H1 (cell line): ENCODE data around the gene ITGB8. TPM values are rescaled to one million over a fixed set of nuclear protein-coding genes. Genes with fewer than 3 reads are reported as not detected.

Source experiments
- BRCA1 ChIP-seq: IDR thresholded peaks from 2 replicates; pipeline ENCODE4 v1.6.1; 2012; ENCODE audit warnings: low read depth, low read length, improper control_type of control experiment
- CTCF ChIP-seq, 3 experiments: IDR thresholded peaks; 1 replicate in 2 of 3; 2 replicates in 1 of 3; pipeline versions ENCODE4 v1.5.1 to v1.6.1; 2011; ENCODE audit warnings: low read length in 3 of 3, mild to moderate bottlenecking in 3 of 3, inconsistent platforms in 2 of 3, low read depth in 1 of 3, moderate library complexity in 1 of 3; ENCODE audit not compliant: insufficient read depth in 1 of 3; ENCODE audit errors: control extremely low read depth in 1 of 3
- RFX5 ChIP-seq: IDR thresholded peaks from 2 replicates; pipeline ENCODE4 v1.6.1; 2011; ENCODE audit warnings: low read depth, low read length, improper control_type of control experiment, borderline replicate concordance
- SRF ChIP-seq: IDR thresholded peaks from 2 replicates; pipeline ENCODE4 v1.6.1; 2011; ENCODE audit warnings: mild to moderate bottlenecking, low read depth, low read length, moderate library complexity
- polyA plus RNA-seq, 7 experiments: library from polyadenylated mRNA; depleted of rRNA in 3 of 7; stranded (reverse) in 5 of 7; unstranded in 2 of 7; fragments of >200 nt in 5 of 7; fragments of 200-250 nt in 2 of 7; gene quantifications; 1 replicate in 5 of 7; 2 replicates in 1 of 7; 4 replicates in 1 of 7; pipeline versions ENCODE4 v1.2.1 to v1.2.3, GENCODE V29; 2011 to 2013; ENCODE audit warnings: missing spikeins in 2 of 7, mixed read lengths in 2 of 7
- total RNA-seq: library from RNA; stranded (reverse); fragmentation: NEBNext Ultra II Directional; extraction: Animal tissue kit (Norgen Biotek cat#: 25700); gene quantifications from 2 replicates; pipeline ENCODE4 v1.2.1, GENCODE V29; 2021

ITGB8 gene
- total and polyA plus RNA-seq, 2 of the 8 experiments (the other 6 are each of a cell fraction or from before 2014, with no cell fraction given) = 1.2 to 3.6 TPM

- TF ChIP-seq CTCF (IDR thresholded peaks at IDR 0.05; ENCODE audit: control extremely low read depth in 1 of 3, insufficient read depth in 1 of 3, low read depth in 1 of 3, low read length in 3 of 3) (no peak), SRF (no peak), BRCA1 (no peak), RFX5 (no peak)
Measured at GRCh38 chr7:20351901-20352300, 21.2 kb downstream of the ITGB8 start (continued).
